MM.1S (cell line): Measurements from ENCODE around the gene DOP1A.
A peak's percentile ranks its signal among the peaks of the same experiment; 100 is the strongest.
"Not testable (repeated sequence)": the region's sequence is repeated elsewhere in the genome, so short reads cannot be mapped to it uniquely, and the experiment has no call there.

Experiments
- DNase-seq: peaks from one replicate; pipeline ENCODE4 v3.0.0-alpha.2; 2015
- H2AFZ ChIP-seq: fragments of 300-600 bp; sonication (generic); 2 replicates; pipeline ENCODE4 v1.6.0; 2016; ENCODE audit warnings: antibody characterized with exemption, low read length
- H3F3A ChIP-seq: fragments of 300-600 bp; sonication (generic); 2 replicates; pipeline ENCODE4 v1.6.1; 2016; ENCODE audit warnings: mild to moderate bottlenecking, antibody characterized with exemption, low read length, moderate library complexity, mixed read lengths; ENCODE audit not compliant: insufficient read depth
- H3K27ac ChIP-seq: fragments of 300-600 bp; sonication (generic); 2 replicates; pipeline ENCODE4 v1.5.1; 2016; ENCODE audit warnings: mild to moderate bottlenecking, low read length
- H3K27me3 ChIP-seq: fragments of 300-600 bp; sonication (generic); replicated peaks from 2 replicates; pipeline ENCODE4 v1.6.0; 2016; ENCODE audit warnings: low read length; ENCODE audit not compliant: insufficient read depth
- H3K36me3 ChIP-seq: fragments of 300-600 bp; sonication (generic); replicated peaks from 2 replicates; pipeline ENCODE4 v1.6.1; 2016; ENCODE audit warnings: mild to moderate bottlenecking, low read length, mixed read lengths; ENCODE audit not compliant: insufficient read depth
- H3K4me1 ChIP-seq: fragments of 300-600 bp; sonication (generic); 2 replicates; pipeline ENCODE4 v1.6.1; 2016; ENCODE audit warnings: low read length, mixed read lengths
- H3K4me2 ChIP-seq: fragments of 300-600 bp; sonication (generic); 2 replicates; pipeline ENCODE4 v1.6.0; 2016; ENCODE audit warnings: low read depth, low read length
- H3K4me3 ChIP-seq: fragments of 300-600 bp; sonication (generic); 2 replicates; pipeline ENCODE4 v1.5.1; 2016; ENCODE audit warnings: low read length, mixed read lengths
- H3K79me2 ChIP-seq: fragments of 300-600 bp; sonication (generic); 2 replicates; pipeline ENCODE4 v1.6.1; 2016; ENCODE audit warnings: mixed run types, low read length, mixed read lengths
- H3K9ac ChIP-seq: fragments of 300-600 bp; sonication (generic); 2 replicates; pipeline ENCODE4 v1.6.1; 2016; ENCODE audit warnings: low read length, mixed read lengths
- H3K9me2 ChIP-seq: fragments of 300-600 bp; sonication (generic); replicated peaks from 2 replicates; pipeline ENCODE4 v1.6.1; 2016; ENCODE audit warnings: mild to moderate bottlenecking, low read length, mixed read lengths; ENCODE audit not compliant: insufficient read depth
- H3K9me3 ChIP-seq: fragments of 300-600 bp; sonication (generic); replicated peaks from 2 replicates; pipeline ENCODE4 v1.6.1; 2016; ENCODE audit warnings: mild to moderate bottlenecking, low read length, mixed read lengths; ENCODE audit not compliant: insufficient read depth
- H4K20me1 ChIP-seq: fragments of 300-600 bp; sonication (generic); 2 replicates; pipeline ENCODE4 v1.6.1; 2016; ENCODE audit warnings: mild to moderate bottlenecking, low read length, moderate library complexity, mixed read lengths; ENCODE audit not compliant: insufficient read depth
- EZH2 ChIP-seq: fragments of 300-600 bp; sonication (generic); optimal IDR thresholded peaks from 2 replicates; pipeline ENCODE3; 2017; ENCODE audit warnings: low read depth, mild to moderate bottlenecking, antibody characterized with exemption, low read length, mixed read lengths
- EZH2phosphoT487 ChIP-seq: fragments of 300-600 bp; sonication (generic); IDR thresholded peaks from 2 replicates; pipeline ENCODE4 v1.6.1; 2018; ENCODE audit warnings: antibody characterized with exemption, low read length
- TF ChIP-seq, protein P1 (sequence below): fragments of 300-600 bp; sonication (generic); IDR thresholded peaks from 2 replicates; pipeline ENCODE4 v1.5.1; 2016; ENCODE audit warnings: antibody characterized with exemption, low read length, mixed read lengths

DOP1A gene

GRCh38 chr6:83190626-83191025, 123.2 kb downstream of the DOP1A start:
- Histone ChIP-seq H3K9me3 (no peaks in the 10 kb centered on the region), H3K36me3 (0 out of 2 replicates have a peak, but pooled peaks cover 14% of the 10 kb centered on the region), H3F3A (peaks cover 14% of the 10 kb centered on the region), H3K79me2 (peaks cover 56% of the 10 kb centered on the region), H3K4me1 (peaks cover 12% of the 10 kb centered on the region; the same call in 1 of the 2 replicates), H4K20me1 (no peaks in the 10 kb centered on the region), H3K9ac (no peak overlapping the region), H3K27ac (no peak overlapping the region), H3K27me3 (no peaks in the 10 kb centered on the region), H3K9me2 (no peaks in the 10 kb centered on the region), H2AFZ (no peak overlapping the region), H3K4me2 (peak overlapping the region; percentile 10; the same call in 1 of the 2 replicates), H3K4me3 (no peak overlapping the region)
- no peak for DNase-seq
- TF ChIP-seq, protein P1, sequence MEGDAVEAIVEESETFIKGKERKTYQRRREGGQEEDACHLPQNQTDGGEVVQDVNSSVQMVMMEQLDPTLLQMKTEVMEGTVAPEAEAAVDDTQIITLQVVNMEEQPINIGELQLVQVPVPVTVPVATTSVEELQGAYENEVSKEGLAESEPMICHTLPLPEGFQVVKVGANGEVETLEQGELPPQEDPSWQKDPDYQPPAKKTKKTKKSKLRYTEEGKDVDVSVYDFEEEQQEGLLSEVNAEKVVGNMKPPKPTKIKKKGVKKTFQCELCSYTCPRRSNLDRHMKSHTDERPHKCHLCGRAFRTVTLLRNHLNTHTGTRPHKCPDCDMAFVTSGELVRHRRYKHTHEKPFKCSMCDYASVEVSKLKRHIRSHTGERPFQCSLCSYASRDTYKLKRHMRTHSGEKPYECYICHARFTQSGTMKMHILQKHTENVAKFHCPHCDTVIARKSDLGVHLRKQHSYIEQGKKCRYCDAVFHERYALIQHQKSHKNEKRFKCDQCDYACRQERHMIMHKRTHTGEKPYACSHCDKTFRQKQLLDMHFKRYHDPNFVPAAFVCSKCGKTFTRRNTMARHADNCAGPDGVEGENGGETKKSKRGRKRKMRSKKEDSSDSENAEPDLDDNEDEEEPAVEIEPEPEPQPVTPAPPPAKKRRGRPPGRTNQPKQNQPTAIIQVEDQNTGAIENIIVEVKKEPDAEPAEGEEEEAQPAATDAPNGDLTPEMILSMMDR: no peak
- TF ChIP-seq EZH2: no peak
- no peak for TF ChIP-seq EZH2phosphoT487

GRCh38 chr6:83191974-83192373, 124.5 kb downstream of the DOP1A start:
- Histone ChIP-seq H3K4me2 (peak overlapping the region; percentile 75), H3K36me3 (0 out of 2 replicates have a peak, but pooled peaks cover 14% of the 10 kb centered on the region), H3K79me2 (peaks cover 56% of the 10 kb centered on the region), H3K4me3 (peak overlapping the region; percentile 91), H3F3A (peaks cover 14% of the 10 kb centered on the region), H3K9ac (peak overlapping the region; percentile 82; the same call in 1 of the 2 replicates), H3K4me1 (peaks cover 12% of the 10 kb centered on the region; the same call in 1 of the 2 replicates)
- not testable (repeated sequence) for H3K27ac ChIP-seq, H3K9me2 ChIP-seq, H3K27me3 ChIP-seq, DNase-seq, H4K20me1 ChIP-seq, H3K9me3 ChIP-seq, H2AFZ ChIP-seq

DNA sequence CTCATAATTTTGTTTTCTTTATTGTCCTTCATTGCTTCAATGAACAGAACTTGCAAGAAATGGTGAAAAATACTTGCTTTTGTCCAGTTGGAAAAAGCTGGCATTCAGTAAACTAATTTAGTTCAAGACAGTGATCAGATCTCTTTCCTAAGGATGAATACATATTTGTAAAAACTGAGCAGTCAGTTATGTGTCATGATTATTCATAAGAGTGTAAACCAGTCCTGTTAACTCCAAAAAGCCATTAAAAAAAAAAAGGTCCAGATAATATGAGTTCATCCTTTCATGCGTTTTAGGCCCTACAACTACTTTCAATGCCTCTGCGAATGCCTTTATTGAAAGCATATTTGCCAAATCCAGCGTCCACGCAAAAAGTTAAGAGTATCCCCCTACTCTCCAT, 125.0 kb downstream of the DOP1A start:
- peak overlapping the region; percentile 39; the same call in 1 of the 2 replicates for H3K27ac ChIP-seq
- peaks cover 55% of the 10 kb centered on the region for H3K79me2 ChIP-seq
- peaks cover 12% of the 10 kb centered on the region; the same call in 1 of the 2 replicates for H3K4me1 ChIP-seq
- H4K20me1 ChIP-seq: no peaks in the 10 kb centered on the region
- H3K9ac ChIP-seq: peak overlapping the region; percentile 82
- no peaks in the 10 kb centered on the region for H3K9me3 ChIP-seq
- H2AFZ ChIP-seq: peak overlapping the region; percentile 80
- H3K4me3 ChIP-seq: peak overlapping the region; percentile 91
- H3F3A ChIP-seq: peaks cover 14% of the 10 kb centered on the region
- TF ChIP-seq, protein P1: no peak
- TF ChIP-seq EZH2 (no peak), EZH2phosphoT487 (no peak)
- no peak for DNase-seq
- H3K36me3 ChIP-seq: 0 out of 2 replicates have a peak, but pooled peaks cover 14% of the 10 kb centered on the region
- H3K4me2 ChIP-seq: peak overlapping the region; percentile 75
- no peaks in the 10 kb centered on the region for H3K27me3 ChIP-seq
- no peaks in the 10 kb centered on the region for H3K9me2 ChIP-seq
